ENCODE measurements around the gene RAB18. TPM values are rescaled to one million over a fixed set of nuclear protein-coding genes. Genes with fewer than 3 reads are reported as not detected.

RAB18 gene
- total RNA-seq, 2 donors from 2014 or later = 31.1 to 50.4 TPM

DNA sequence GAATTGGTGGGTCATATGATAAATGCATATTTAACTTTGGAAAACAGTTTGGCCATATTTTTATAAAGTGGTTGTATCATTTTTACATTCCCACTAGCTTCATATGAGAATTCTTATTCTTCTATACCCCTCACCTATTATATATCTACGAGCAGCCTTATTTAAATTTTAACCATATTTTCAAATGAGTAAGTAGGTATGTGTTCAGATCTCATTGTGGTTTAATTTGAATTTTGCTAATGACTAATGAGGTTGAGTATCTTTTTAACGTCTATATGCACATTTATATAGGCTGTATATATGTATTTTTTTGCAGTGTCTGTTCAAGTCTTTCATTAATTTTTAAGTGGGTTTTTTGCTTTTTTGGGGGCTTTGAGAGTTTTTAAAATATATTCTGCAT is 14.2 kb downstream of the RAB18 start:
- Histone ChIP-seq H3K36me3 (no peaks in the 10 kb centered on the region), H3K27ac (no peak overlapping the region), H3K27me3 (no peaks in the 10 kb centered on the region), H3K9me3 (no peaks in the 10 kb centered on the region), H3K4me1 (peaks cover 0 to 5% of the 10 kb centered on the region in 2 donors), H3K4me3 (no peak overlapping the region)
- TF ChIP-seq, protein P1, sequence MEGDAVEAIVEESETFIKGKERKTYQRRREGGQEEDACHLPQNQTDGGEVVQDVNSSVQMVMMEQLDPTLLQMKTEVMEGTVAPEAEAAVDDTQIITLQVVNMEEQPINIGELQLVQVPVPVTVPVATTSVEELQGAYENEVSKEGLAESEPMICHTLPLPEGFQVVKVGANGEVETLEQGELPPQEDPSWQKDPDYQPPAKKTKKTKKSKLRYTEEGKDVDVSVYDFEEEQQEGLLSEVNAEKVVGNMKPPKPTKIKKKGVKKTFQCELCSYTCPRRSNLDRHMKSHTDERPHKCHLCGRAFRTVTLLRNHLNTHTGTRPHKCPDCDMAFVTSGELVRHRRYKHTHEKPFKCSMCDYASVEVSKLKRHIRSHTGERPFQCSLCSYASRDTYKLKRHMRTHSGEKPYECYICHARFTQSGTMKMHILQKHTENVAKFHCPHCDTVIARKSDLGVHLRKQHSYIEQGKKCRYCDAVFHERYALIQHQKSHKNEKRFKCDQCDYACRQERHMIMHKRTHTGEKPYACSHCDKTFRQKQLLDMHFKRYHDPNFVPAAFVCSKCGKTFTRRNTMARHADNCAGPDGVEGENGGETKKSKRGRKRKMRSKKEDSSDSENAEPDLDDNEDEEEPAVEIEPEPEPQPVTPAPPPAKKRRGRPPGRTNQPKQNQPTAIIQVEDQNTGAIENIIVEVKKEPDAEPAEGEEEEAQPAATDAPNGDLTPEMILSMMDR (IDR thresholded peaks at IDR 0.05) = no peak
- DNase-seq (ENCODE audit: low spot score) = no peak

DNA sequence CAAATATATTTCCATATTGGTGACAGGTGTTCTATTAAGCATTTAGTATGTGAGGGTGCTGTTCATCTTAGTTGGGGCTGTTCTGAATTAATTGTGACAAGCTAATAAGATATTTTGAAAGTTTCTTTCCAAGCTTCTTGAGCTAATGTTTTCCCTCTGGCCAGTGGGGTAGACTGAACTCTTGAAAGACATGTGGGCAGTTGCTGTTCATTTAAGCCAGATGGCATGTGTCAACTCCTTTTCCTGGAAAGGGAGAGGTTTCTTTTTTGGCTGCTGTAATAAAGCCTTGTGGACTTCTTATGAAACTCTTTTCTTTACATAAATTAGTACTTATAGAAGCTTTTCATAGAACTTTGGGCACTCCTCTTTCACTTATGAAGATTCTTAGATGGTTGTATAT is 21.7 kb downstream of the RAB18 start:
- no peak overlapping the region for H3K27ac ChIP-seq
- TF ChIP-seq, protein P1 (IDR thresholded peaks at IDR 0.05) = no peak
- no peaks in the 10 kb centered on the region for H3K27me3 ChIP-seq
- DNase-seq (ENCODE audit: low spot score) = no peak
- no peaks in the 10 kb centered on the region for H3K36me3 ChIP-seq
- no peak overlapping the region for H3K4me3 ChIP-seq
- no peaks in the 10 kb centered on the region for H3K9me3 ChIP-seq
- H3K4me1 ChIP-seq = peaks cover 0 to 45% of the 10 kb centered on the region in 2 donors

DNA sequence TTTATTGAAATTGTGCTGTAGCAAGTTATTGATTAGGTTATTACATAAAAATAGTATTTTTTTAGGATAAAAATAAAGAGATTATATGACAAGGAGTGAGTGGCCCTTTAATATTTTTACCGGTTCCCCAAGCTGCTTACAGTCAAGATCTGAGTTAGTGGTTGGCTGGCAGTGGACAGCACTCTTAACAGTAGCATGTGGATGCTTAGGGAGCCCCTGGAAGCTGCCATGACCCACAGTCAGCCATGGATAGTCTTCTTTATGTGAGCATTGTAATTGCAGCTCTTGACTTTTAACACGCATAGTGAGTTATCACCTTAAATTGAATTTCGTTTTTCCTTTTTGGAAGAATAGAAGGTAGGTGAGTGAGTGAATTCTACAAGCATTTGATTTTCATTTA is 22.1 kb downstream of the RAB18 start:
- Histone ChIP-seq H3K27me3 (no peaks in the 10 kb centered on the region), H3K9me3 (no peaks in the 10 kb centered on the region), H3K27ac (no peak overlapping the region), H3K4me3 (no peak overlapping the region), H3K36me3 (no peaks in the 10 kb centered on the region), H3K4me1 (peaks cover 0 to 45% of the 10 kb centered on the region in 2 donors)
- TF ChIP-seq, protein P1 (IDR thresholded peaks at IDR 0.05) = no peak
- DNase-seq (ENCODE audit: low spot score) = no peak

DNA sequence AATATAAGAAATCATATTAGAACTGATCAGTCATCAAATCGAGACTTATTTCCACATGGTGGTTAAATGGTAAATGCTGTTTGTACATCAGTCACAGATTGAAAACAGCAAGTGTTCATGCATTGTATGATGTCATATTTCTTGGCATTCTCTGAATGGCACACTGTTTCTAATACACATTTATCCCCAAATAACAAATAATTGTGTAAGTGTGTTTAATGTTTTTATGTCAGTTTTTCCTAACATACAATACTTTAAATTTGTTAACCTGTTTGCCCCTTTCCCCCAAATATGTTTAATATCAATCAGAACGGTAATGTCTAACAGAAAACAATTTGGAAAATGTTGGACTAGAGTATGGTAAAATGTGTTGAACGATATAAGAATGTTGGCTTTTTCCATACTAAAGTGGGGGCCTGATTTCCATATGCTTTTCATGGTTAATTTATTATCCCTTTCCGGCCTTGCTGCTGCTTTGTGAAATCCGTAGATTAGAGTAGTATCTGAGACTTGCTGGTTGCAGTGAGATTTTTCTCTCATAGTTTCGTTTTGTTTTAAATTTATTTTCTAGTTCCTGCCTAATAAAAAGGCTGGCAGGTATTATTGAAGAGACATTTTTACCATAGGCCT is 23.7 kb downstream of the RAB18 start:
- no peak for DNase-seq (ENCODE audit: low spot score)
- H3K36me3 ChIP-seq = no peaks in the 10 kb centered on the region

DNA sequence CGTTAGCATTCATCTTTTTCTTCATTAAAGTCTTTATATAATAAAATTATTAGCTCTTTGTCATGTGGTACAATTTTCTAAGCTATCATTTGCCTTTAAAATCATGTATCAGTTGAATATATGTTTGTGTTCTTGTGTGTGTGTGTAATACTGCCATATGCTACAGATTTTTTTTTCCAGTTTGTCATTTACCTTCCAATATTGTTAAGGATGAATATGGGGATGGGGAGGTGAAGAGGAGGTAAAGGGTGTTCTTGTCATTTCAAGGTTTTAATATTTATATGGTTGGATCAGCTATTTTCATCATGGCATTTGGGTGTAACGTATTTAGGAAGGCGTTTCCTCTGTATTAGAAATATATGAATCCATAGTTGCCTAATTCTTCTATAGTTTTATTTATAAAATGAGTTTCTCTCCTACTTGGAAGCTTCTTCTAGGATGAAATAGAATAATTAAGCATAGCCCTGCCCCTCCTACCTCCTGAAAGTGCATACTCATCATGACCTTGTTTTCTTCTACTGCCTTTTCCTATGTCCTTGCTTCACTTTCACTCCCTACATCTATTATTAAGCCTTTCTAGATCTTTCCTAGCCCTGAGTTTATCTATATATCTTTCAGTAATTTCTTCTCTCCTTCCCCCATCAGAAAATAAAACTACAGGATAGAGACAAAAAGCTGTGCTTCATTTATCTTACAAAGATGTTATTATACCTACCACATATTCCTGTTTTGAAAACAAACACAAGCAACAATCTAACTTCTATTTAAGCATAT is 25.1 kb downstream of the RAB18 start:
- Histone ChIP-seq H3K4me3 (no peak overlapping the region), H3K9me3 (no peaks in the 10 kb centered on the region), H3K27me3 (no peaks in the 10 kb centered on the region), H3K4me1 (peaks cover 0 to 45% of the 10 kb centered on the region in 2 donors), H3K27ac (no peak overlapping the region), H3K36me3 (peaks cover 4% of the 10 kb centered on the region)
- no peak for DNase-seq (ENCODE audit: low spot score)
- TF ChIP-seq, protein P1 (IDR thresholded peaks at IDR 0.05) = no peak

More for the DNA sequence above, 23.7 kb downstream of the RAB18 start:
- Histone ChIP-seq H3K27me3 (no peaks in the 10 kb centered on the region), H3K4me1 (peaks cover 0 to 45% of the 10 kb centered on the region in 2 donors), H3K9me3 (no peaks in the 10 kb centered on the region), H3K27ac (no peak overlapping the region), H3K4me3 (no peak overlapping the region)
- TF ChIP-seq, protein P1 (IDR thresholded peaks at IDR 0.05) = no peak
